Measurements from ENCODE around the gene TSC22D2. TPM values are rescaled to one million over a fixed set of nuclear protein-coding genes. Genes with fewer than 3 reads are reported as not detected.

The TSC22D2 gene
- total and polyA plus RNA-seq, 2 of the 4 experiments (the other 2 are of a cell fraction) = 12.2 to 20.5 TPM

DNA sequence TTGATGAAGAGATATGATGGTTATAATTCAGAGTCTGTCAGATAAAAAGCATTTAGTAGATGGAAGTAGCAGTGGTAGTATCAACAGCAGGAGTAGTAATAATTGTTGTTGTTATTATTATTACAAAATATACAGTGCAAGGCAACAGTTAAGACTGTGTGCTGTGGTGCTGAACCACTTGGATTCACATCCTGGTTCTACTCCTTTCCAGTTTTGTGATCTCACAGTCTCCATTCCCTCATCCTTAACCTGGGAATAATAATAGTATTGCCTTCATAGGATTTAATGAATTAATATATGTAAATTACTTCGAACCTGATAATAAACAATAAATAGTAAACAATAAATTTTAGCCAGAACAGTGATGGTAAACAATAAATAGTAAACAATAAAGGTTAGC, 37.1 kb upstream of the TSC22D2 start:
- intact Hi-C loops (cut with micrococcal nuclease) = loop anchor here (1.0 to 2.0 kb wide), 4 partner anchors 78 to 143 kb away; no protein-coding TSS in a partner anchor
- POLR2A ChIA-PET (ENCODE audit: unreplicated experiment) = interaction anchor here (0.7 kb wide), 1 partner anchor 111 kb away, joined by 6 read pairs; no protein-coding TSS in a partner anchor
- in situ Hi-C loops (cut with MboI; ENCODE audit: low sequenced_read_pairs) = no loop called here

More for the DNA sequence above, 37.1 kb upstream of the TSC22D2 start:
- Histone ChIP-seq H2BK20ac (ENCODE audit: low read depth, low read length) (no peak overlapping the region), H2AK9ac (replicated peaks; ENCODE audit: low read depth, low read length, poor library complexity) (no peak overlapping the region), H3K9ac (ENCODE audit: low read depth, low read length) (peak overlapping the region; percentile 72; the same call in 1 of the 2 replicates), H3K79me1 (ENCODE audit: low read depth in 1 of 2, low read length in 2 of 2) (peaks cover 5 to 14% of the 10 kb centered on the region in 2 experiments; a peak in 3 of 4 replicates), H4K91ac (ENCODE audit: insufficient read depth, low read depth, low read length) (peak overlapping the region; percentile 98; the same call in 1 of the 2 replicates), H3K18ac (ENCODE audit: low read depth, low read length) (peak overlapping the region; percentile 99; the same call in 1 of the 2 replicates), H3K9me1 (ENCODE audit: insufficient read depth, low read length) (0 out of 2 replicates have a peak, but pooled peaks cover 4% of the 10 kb centered on the region), H3K4me2 (ENCODE audit: low read depth, low read length) (peak overlapping the region; percentile 71), H2BK120ac (ENCODE audit: low read depth, low read length) (peak overlapping the region; percentile 98), H3K9me3 (ENCODE audit: control insufficient read depth, insufficient read depth, low read length) (no peaks in the 10 kb centered on the region), H3K27me3 (ENCODE audit: control insufficient read depth, insufficient read depth, low read length) (no peaks in the 10 kb centered on the region), H3K23ac (ENCODE audit: low read depth, low read length) (peak overlapping the region; percentile 99; the same call in 1 of the 2 replicates), H3K4me1 (ENCODE audit: control insufficient read depth, insufficient read depth, low read length) (peaks cover 3% of the 10 kb centered on the region), H3K27ac (ENCODE audit: insufficient read depth, low read length) (peak overlapping the region; percentile 58; the same call in 1 of the 2 replicates), H3K14ac (replicated peaks; ENCODE audit: low read depth, low read length) (peak overlapping the region; percentile 98), H4K20me1 (ENCODE audit: insufficient read depth, low read length) (no peaks in the 10 kb centered on the region), H3K36me3 (ENCODE audit: control insufficient read depth, insufficient read depth, low read length) (no peaks in the 10 kb centered on the region), H3K4me3 (ENCODE audit: insufficient read depth, low read depth, low read length) (peak overlapping the region; percentile 38; the same call in 1 of the 2 replicates), H4K8ac (ENCODE audit: low read depth in 2 of 2, low read length in 2 of 2) (peak overlapping the region; percentile 52 to 98; a peak in 3 of 4 replicates), H3K4ac (ENCODE audit: low read depth, low read length) (peak overlapping the region; percentile 99), H2AFZ (replicated peaks; ENCODE audit: low read length, poor library complexity) (no peak overlapping the region), H4K5ac (ENCODE audit: low read depth, low read length) (peak overlapping the region; percentile 70; the same call in 1 of the 2 replicates), H2BK5ac (ENCODE audit: low read depth, low read length, poor library complexity, severe bottlenecking) (peak overlapping the region; percentile 100), H2BK15ac (ENCODE audit: low read depth, low read length) (peak overlapping the region; percentile 98; the same call in 2 of the 3 replicates), H3K56ac (ENCODE audit: extremely low read depth, insufficient read depth, low read length) (peak overlapping the region; percentile 84), H2AK5ac (ENCODE audit: low read depth, low read length) (peak overlapping the region; percentile 94; the same call in 1 of the 2 replicates)
- no TSS peak for BruUV-seq (replicated peaks)
- CTCF ChIA-PET = no interaction called here
- TF ChIP-seq, protein P1, sequence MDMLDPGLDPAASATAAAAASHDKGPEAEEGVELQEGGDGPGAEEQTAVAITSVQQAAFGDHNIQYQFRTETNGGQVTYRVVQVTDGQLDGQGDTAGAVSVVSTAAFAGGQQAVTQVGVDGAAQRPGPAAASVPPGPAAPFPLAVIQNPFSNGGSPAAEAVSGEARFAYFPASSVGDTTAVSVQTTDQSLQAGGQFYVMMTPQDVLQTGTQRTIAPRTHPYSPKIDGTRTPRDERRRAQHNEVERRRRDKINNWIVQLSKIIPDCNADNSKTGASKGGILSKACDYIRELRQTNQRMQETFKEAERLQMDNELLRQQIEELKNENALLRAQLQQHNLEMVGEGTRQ (IDR thresholded peaks at IDR 0.05; ENCODE audit: low read depth, low read length) = no peak
- no peak for TF ChIP-seq POLR2A (IDR thresholded peaks at IDR 0.05; ENCODE audit: low read depth, low read length)
- DNase-seq (no peak), ATAC-seq (ENCODE audit: low read depth) (no peak)
- WGBS, 2 experiments (ENCODE audit: extremely low coverage in 2 of 2, insufficient read length in 1 of 2) = no CpG with 5 or more reads among the region's 1 CpG
- dilution Hi-C loops (cut with HindIII; ENCODE audit: low sequenced_read_pairs, unreplicated experiment) = no loop called here
